GM23248 (cell line): Measurements from ENCODE around the gene PHF23.

Experiments
- EZH2 ChIP-seq: fragments of 200-600 bp; sonication (generic); IDR thresholded peaks from 2 replicates; pipeline ENCODE4 v1.6.1; 2018; ENCODE audit warnings: antibody characterized with exemption, mild to moderate bottlenecking; ENCODE audit not compliant: insufficient read depth, poor library complexity, severe bottlenecking
- EZH2phosphoT487 ChIP-seq: fragments of 200-600 bp; sonication (generic); IDR thresholded peaks from 2 replicates; pipeline ENCODE4 v1.6.1; 2018; ENCODE audit warnings: antibody characterized with exemption, moderate library complexity, mild to moderate bottlenecking, low read depth; ENCODE audit not compliant: insufficient read depth

DNA sequence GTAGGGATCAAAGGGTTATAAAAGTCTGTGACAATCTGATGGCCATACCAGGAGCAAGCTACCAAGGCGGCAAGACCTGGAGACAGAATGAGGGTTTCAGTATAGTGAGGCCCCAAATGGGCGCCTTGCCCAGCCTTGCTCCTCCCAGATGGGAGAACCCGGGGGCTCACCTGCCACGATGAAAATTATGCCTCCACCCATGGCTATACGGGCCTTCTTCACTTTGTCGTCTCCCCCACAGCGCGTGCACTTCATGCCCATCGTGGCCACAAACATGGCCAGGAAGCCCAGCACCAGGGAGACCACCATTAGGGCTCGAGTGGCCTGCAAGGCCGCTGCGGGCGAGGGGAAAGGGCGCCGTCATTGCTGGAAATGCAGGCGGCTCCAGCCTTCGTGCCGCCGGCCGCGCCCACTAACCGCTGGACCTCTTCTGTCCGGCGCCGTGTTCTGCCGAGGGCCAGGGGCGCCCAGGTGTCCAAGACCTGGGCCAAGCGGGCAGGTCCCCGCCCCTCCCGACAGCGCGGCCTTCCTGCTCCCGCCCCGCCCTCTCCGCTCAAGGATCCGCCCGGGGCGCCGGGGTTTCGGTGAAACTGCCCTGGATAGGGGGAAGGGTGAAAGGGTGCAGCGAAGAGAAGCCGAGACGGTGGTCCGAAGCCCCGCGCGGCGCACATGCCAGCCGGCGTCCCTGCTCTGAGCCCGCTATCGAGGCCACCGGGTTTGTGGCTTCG lies 21.6 kb upstream of the PHF23 start:
- TF ChIP-seq EZH2 (no peak), EZH2phosphoT487 (no peak)
